ENCODE data around the gene ADM2.

ADM2 gene

GRCh38 chr22:50525858-50526107 lies 44.4 kb downstream of the ADM2 start:
- TF ChIP-seq, protein P1, sequence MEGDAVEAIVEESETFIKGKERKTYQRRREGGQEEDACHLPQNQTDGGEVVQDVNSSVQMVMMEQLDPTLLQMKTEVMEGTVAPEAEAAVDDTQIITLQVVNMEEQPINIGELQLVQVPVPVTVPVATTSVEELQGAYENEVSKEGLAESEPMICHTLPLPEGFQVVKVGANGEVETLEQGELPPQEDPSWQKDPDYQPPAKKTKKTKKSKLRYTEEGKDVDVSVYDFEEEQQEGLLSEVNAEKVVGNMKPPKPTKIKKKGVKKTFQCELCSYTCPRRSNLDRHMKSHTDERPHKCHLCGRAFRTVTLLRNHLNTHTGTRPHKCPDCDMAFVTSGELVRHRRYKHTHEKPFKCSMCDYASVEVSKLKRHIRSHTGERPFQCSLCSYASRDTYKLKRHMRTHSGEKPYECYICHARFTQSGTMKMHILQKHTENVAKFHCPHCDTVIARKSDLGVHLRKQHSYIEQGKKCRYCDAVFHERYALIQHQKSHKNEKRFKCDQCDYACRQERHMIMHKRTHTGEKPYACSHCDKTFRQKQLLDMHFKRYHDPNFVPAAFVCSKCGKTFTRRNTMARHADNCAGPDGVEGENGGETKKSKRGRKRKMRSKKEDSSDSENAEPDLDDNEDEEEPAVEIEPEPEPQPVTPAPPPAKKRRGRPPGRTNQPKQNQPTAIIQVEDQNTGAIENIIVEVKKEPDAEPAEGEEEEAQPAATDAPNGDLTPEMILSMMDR (IDR thresholded peaks at IDR 0.05; ENCODE audit: low read depth, low read length), result no peak
- no peak for DNase-seq (ENCODE audit: low read depth, low spot score)
- H3K4me3 ChIP-seq (ENCODE audit: low read depth, low read length), result peak overlapping the region; percentile 72
- in situ Hi-C loops (cut with HindIII; ENCODE audit: low sequenced_read_pairs), result no loop called here

GRCh38 chr22:50526108-50526833 lies 44.9 kb downstream of the ADM2 start:
- H3K4me3 ChIP-seq (ENCODE audit: low read depth, low read length), result peak overlapping the region; percentile 72
- TF ChIP-seq, protein P1 (IDR thresholded peaks at IDR 0.05; ENCODE audit: low read depth, low read length), result peak; percentile 45
- in situ Hi-C loops (cut with HindIII; ENCODE audit: low sequenced_read_pairs), result no loop called here
- peak; percentile 72 for DNase-seq (ENCODE audit: low read depth, low spot score)

DNA sequence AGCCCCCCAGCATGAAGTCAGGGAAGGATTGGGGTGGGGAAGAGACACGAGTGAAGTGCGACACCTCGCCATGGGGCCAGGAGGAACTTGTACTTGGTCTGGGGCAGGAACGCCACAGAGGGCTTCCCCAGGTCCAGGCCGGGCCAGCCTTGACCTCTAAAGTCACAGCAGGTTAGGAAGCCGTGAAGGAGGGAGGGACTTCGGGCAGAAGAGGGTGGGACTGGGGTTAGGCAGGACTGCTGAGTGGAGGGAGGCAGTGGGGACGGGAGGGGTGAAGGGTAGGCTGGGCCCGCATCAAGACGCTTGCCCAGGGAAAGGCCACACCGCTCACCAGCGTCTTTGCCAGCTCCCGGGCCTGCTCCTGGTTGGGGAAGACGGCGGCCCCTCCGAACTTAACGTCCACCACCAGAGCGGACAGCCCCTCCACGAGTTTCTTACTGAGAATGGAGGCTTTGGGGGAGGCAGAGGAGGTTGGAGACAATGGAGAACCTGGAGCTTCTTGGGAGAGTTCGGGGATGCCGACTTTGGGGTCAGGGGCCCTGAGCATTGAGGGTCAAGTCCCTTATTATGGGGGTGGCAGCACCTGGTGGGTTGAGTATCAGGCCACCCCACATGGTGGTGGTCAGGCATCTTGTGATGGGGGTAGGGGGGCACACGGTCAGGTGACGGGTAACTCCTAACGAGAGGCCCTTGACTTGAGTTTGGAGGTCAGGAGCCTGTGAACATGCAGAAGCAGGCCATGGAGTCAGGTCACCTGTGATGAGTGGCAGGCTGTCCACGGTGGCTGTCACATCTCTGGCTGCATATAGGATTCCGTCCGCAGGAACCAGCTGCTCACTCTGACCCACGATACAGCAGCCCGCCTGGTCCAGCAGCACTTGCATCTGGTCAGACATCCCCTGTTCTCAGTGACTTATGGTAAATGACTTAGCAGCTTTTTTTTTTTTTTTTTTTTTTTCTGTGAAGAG lies 45.8 kb downstream of the ADM2 start:
- DNase-seq (ENCODE audit: low read depth, low spot score), result no peak
- TF ChIP-seq, protein P1 (IDR thresholded peaks at IDR 0.05; ENCODE audit: low read depth, low read length), result no peak
- H3K4me3 ChIP-seq (ENCODE audit: low read depth, low read length), result peak overlapping the region; percentile 72
- in situ Hi-C loops (cut with HindIII; ENCODE audit: low sequenced_read_pairs), result no loop called here

GRCh38 chr22:50527921-50528681 lies 46.8 kb downstream of the ADM2 start:
- in situ Hi-C loops (cut with HindIII; ENCODE audit: low sequenced_read_pairs), result no loop called here
- TF ChIP-seq, protein P1 (IDR thresholded peaks at IDR 0.05; ENCODE audit: low read depth, low read length), result no peak
- no peak overlapping the region for H3K4me3 ChIP-seq (ENCODE audit: low read depth, low read length)

DNA sequence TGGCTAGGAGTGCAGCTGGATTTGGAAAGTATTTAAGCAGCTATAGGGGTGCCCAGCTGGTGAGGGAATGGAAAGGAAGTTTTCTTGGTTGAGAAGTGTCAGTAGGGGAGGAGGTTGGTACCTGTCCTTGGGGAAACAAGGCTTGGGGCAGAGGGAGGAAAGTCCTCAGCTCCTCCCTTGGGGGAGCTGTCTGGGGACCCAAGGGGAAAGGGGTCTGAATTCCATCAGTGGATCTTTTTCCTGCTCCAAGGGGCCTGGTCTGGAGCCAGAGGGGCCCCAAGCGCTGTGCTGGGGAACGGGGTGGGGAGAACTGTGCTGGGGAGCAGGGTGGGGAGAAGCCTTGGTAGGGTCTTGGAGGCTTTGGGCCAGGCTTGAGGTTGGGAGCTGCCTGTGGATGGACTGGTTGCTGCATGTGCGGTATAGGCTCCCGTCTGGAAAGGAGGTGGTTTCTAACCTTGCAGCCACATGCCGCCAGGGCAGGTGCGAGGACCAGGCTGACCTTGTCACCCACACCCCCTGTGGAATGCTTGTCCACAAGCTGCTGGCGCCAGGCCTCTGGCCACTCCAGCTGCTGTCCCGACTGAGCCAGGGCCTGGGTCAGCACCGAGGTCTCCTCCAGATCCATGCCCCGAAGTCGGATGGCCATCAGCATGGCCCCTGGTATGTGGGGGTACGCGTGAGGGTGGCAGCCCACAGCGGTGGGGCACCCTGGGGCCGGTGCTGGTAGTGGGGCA lies 47.5 kb downstream of the ADM2 start:
- DNase-seq (ENCODE audit: low read depth, low spot score), result no peak
- in situ Hi-C loops (cut with HindIII; ENCODE audit: low sequenced_read_pairs), result no loop called here
- TF ChIP-seq, protein P1 (IDR thresholded peaks at IDR 0.05; ENCODE audit: low read depth, low read length), result no peak
- H3K4me3 ChIP-seq (ENCODE audit: low read depth, low read length), result no peak overlapping the region

More at GRCh38 chr22:50527921-50528681, 46.8 kb downstream of the ADM2 start:
- DNase-seq (ENCODE audit: low read depth, low spot score), result no peak
